Measurements from ENCODE around the gene HDDC2. TPM values are rescaled to one million over a fixed set of nuclear protein-coding genes. Genes with fewer than 3 reads are reported as not detected.

Gene HDDC2
- total and polyA plus RNA-seq, 9 of the 15 experiments (the other 6 are each of a cell fraction or from before 2014, with no cell fraction given) = 194 to 632 (median 294) TPM

- no TSS peak for BruUV-seq (replicated peaks)
- DNase-seq (ENCODE audit: extremely low read depth in 1 of 4, low spot score in 3 of 4) (no peak), ATAC-seq (no peak), FAIRE-seq (no peak)
- Histone ChIP-seq H3K4me2 (ENCODE audit: insufficient read depth, low read length) (no peak overlapping the region), H3K4me3 (no peak overlapping the region), H3K4me1 (replicated peaks in 1 of 2; ENCODE audit: control insufficient read depth in 2 of 2, insufficient read depth in 2 of 2, low read length in 2 of 2) (no peaks in the 10 kb centered on the region), H3K9ac (ENCODE audit: insufficient read depth in 1 of 2, low read depth in 2 of 2, low read length in 2 of 2) (no peak overlapping the region), H3K9me1 (ENCODE audit: control insufficient read depth, insufficient read depth, low read length) (no peaks in the 10 kb centered on the region), H3K9me3 (replicated peaks; ENCODE audit: control insufficient read depth, insufficient read depth, low read depth, low read length) (no peaks in the 10 kb centered on the region), H3K79me2 (ENCODE audit: control insufficient read depth, insufficient read depth, low read length) (no peaks in the 10 kb centered on the region), H3K36me3 (ENCODE audit: control insufficient read depth, insufficient read depth, low read length) (no peaks in the 10 kb centered on the region), H2AFZ (ENCODE audit: low read depth, low read length) (no peak overlapping the region), H3K27me3 (ENCODE audit: control insufficient read depth in 2 of 2, insufficient read depth in 2 of 2, low read length in 2 of 2) (peaks cover 3 to 10% of the 10 kb centered on the region in 2 experiments; a peak in 4 of 5 replicates), H3K27ac (ENCODE audit: extremely low read depth, low read depth, low read length) (no peak overlapping the region), H4K20me1 (replicated peaks; ENCODE audit: control insufficient read depth, insufficient read depth, low read length) (no peaks in the 10 kb centered on the region)
- 3% methylated on average over 2 of the region's 2 CpGs for WGBS (ENCODE audit: insufficient coverage, low coverage, missing lambda C conversion rate)
- ChIA-PET POLR2A (no interaction called here), CTCF (ENCODE audit: low intra/inter-chr PET ratio) (no interaction called here)
- in situ Hi-C loops (cut with MboI) = no loop called here
- TF ChIP-seq ZNF316 (IDR thresholded peaks at IDR 0.05) (peak; percentile 12; the same call in 1 of the 2 replicates), TRIM28 (IDR thresholded peaks at IDR 0.05) (no peak)
- intact Hi-C loops (cut with micrococcal nuclease) = no loop called here
Observed at GRCh38 chr6:125325586-125325985, 23.8 kb upstream of the HDDC2 start.

- ChIA-PET CTCF (ENCODE audit: low intra/inter-chr PET ratio) (no interaction called here), POLR2A (interaction anchor here (0.6 kb wide), 1 partner anchor 14 kb away, joined by 4 read pairs; no protein-coding TSS in a partner anchor)
- peaks cover 3 to 10% of the 10 kb centered on the region in 2 experiments; a peak in 3 of 5 replicates for H3K27me3 ChIP-seq (ENCODE audit: control insufficient read depth in 2 of 2, insufficient read depth in 2 of 2, low read length in 2 of 2)
- ATAC-seq = no peak
- no peaks in the 10 kb centered on the region for H3K9me1 ChIP-seq (ENCODE audit: control insufficient read depth, insufficient read depth, low read length)
- BruUV-seq (replicated peaks) = no TSS peak
- FAIRE-seq = no peak
- TF ChIP-seq RNF2 (IDR thresholded peaks at IDR 0.05) (no peak), BCOR (IDR thresholded peaks at IDR 0.05) (no peak), MCM7 (IDR thresholded peaks at IDR 0.05) (no peak), SREBF2 (CRISPR knock-in tag; IDR thresholded peaks at IDR 0.05) (no peak), TEAD1 (CRISPR knock-in tag; IDR thresholded peaks at IDR 0.05) (no peak), NFXL1 (CRISPR knock-in tag; IDR thresholded peaks at IDR 0.05) (no peak)
- intact Hi-C loops (cut with micrococcal nuclease) (no loop called here), in situ Hi-C loops (cut with MboI) (no loop called here)
- H4K20me1 ChIP-seq (replicated peaks; ENCODE audit: control insufficient read depth, insufficient read depth, low read length) = no peaks in the 10 kb centered on the region
- no peak for DNase-seq (ENCODE audit: extremely low read depth in 1 of 4, low spot score in 3 of 4)
- no peak overlapping the region for H3K4me2 ChIP-seq (ENCODE audit: insufficient read depth, low read length)
- H3K27ac ChIP-seq (ENCODE audit: extremely low read depth, low read depth, low read length) = no peak overlapping the region
- no peak overlapping the region for H2AFZ ChIP-seq (ENCODE audit: low read depth, low read length)
- WGBS (ENCODE audit: insufficient coverage, low coverage, missing lambda C conversion rate) = 3% methylated on average over 2 of the region's 2 CpGs
- H3K79me2 ChIP-seq (ENCODE audit: control insufficient read depth, insufficient read depth, low read length) = no peaks in the 10 kb centered on the region
- no peaks in the 10 kb centered on the region for H3K36me3 ChIP-seq (ENCODE audit: control insufficient read depth, insufficient read depth, low read length)
- H3K4me1 ChIP-seq (replicated peaks in 1 of 2; ENCODE audit: control insufficient read depth in 2 of 2, insufficient read depth in 2 of 2, low read length in 2 of 2) = no peaks in the 10 kb centered on the region
- no peak overlapping the region for H3K9ac ChIP-seq (ENCODE audit: insufficient read depth in 1 of 2, low read depth in 2 of 2, low read length in 2 of 2)
- no peaks in the 10 kb centered on the region for H3K9me3 ChIP-seq (replicated peaks; ENCODE audit: control insufficient read depth, insufficient read depth, low read depth, low read length)
- H3K4me3 ChIP-seq = no peak overlapping the region
Observed at GRCh38 chr6:125323376-125323775, 21.6 kb upstream of the HDDC2 start.
